RWPE2 (cell line): ENCODE data around the gene S100P.

Source experiments
- ATAC-seq: fragments of 200-7000 bp; cut with Tn5 transposase; 3 replicates; pipeline ENCODE4 v1.9.1; 2021; ENCODE audit warnings: low read depth
- DNase-seq: peaks from one replicate; pipeline ENCODE4 v3.0.0-alpha.2; 2020; ENCODE audit warnings: low spot score
- H3K27ac ChIP-seq: fragments of 450-650 bp; 2 replicates; pipeline ENCODE4 v1.5.1; 2017; ENCODE audit warnings: mild to moderate bottlenecking; ENCODE audit not compliant: poor library complexity, severe bottlenecking
- H3K27me3 ChIP-seq: fragments of 250-450 bp; sonication (Bioruptor Pico); 2 replicates; pipeline ENCODE4 v1.5.1; 2021; ENCODE audit warnings: mild to moderate bottlenecking, moderate library complexity; ENCODE audit not compliant: insufficient read depth, poor library complexity, severe bottlenecking
- H3K36me3 ChIP-seq: fragments of 250-450 bp; sonication (Bioruptor Pico); 2 replicates; pipeline ENCODE4 v1.5.1; 2020; ENCODE audit warnings: low read depth, mild to moderate bottlenecking, moderate library complexity
- H3K4me1 ChIP-seq: fragments of 250-450 bp; sonication (Bioruptor Pico); 2 replicates; pipeline ENCODE4 v1.5.1; 2021; ENCODE audit warnings: mild to moderate bottlenecking, moderate library complexity; ENCODE audit not compliant: insufficient read depth, poor library complexity, severe bottlenecking
- H3K4me3 ChIP-seq: fragments of 250-450 bp; sonication (Bioruptor Pico); 2 replicates; pipeline ENCODE4 v1.5.1; 2021; ENCODE audit warnings: mild to moderate bottlenecking, moderate library complexity; ENCODE audit not compliant: severe bottlenecking
- H3K9me3 ChIP-seq: fragments of 250-450 bp; sonication (Bioruptor Pico); 2 replicates; pipeline ENCODE4 v1.5.1; 2021; ENCODE audit warnings: mild to moderate bottlenecking, moderate library complexity; ENCODE audit not compliant: severe bottlenecking
- CTCF ChIP-seq: fragments of 450-650 bp; IDR thresholded peaks from one replicate; pipeline ENCODE4 v1.5.1; 2017; ENCODE audit warnings: mild to moderate bottlenecking, moderate library complexity; ENCODE audit not compliant: poor library complexity, severe bottlenecking

S100P gene

DNA sequence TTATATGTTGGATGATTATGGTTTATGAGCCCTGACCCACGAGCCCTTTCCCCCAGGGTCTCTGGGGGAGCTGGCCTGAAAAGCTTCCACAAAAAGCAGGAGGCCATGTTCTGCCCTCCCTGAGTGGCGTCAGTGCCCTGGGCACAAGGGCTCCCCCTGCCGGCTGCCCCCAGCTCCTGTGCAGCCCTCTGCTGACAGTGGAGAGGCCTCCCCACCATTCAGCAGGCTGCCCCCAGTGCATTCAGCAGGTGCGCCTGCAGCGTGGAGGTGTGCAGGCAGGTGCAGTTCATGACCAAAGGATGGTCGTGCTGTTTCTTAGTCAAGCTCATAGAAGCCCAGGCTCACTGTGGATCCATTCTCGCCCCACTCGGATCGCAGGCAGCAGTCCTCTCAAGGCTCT is 12.5 kb upstream of the S100P start:
- Histone ChIP-seq H3K27ac (no peak overlapping the region), H3K27me3 (no peaks in the 10 kb centered on the region), H3K9me3 (no peaks in the 10 kb centered on the region), H3K4me3 (no peak overlapping the region), H3K36me3 (peaks cover 11% of the 10 kb centered on the region), H3K4me1 (peaks cover 4% of the 10 kb centered on the region)
- no peak for DNase-seq
- TF ChIP-seq CTCF, result peak; percentile 42
- ATAC-seq, result no peak; the same call in 2 of the 3 replicates

DNA sequence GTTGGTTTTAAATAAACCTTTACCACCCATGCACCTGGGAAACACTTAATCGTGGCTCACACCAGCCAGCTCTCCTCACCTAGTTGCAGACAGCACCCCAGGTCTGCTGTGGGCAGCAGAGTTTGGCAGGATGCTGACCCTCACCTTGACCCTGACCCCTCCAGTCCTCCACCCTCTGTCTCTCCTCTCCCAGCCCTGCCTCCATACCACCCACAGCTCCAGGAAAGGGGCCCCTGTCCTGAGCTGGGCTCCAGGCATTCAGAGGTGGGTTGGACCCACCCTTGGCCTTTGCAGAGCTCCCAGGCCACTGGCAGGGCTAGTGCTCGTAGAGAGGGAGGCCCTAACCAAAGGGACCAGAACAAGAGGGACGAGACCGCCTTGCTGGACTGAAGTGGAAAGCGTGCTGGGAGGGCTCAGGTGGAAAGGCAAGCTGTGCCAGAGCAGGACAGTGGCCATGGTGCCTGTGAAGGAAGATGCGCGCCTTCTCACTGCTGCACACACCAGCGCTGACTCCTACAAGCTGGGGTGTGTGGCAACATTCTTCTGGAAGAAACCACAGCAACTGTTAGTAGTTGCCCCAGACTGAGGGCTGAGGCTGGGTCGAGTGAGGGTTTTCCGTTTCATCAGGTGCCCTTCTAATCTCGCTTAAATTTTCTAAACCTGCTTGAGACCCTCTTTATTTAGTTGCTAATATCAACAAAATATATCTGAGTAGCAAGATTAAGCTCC is 10.7 kb upstream of the S100P start:
- H3K27me3 ChIP-seq, result no peaks in the 10 kb centered on the region

DNA sequence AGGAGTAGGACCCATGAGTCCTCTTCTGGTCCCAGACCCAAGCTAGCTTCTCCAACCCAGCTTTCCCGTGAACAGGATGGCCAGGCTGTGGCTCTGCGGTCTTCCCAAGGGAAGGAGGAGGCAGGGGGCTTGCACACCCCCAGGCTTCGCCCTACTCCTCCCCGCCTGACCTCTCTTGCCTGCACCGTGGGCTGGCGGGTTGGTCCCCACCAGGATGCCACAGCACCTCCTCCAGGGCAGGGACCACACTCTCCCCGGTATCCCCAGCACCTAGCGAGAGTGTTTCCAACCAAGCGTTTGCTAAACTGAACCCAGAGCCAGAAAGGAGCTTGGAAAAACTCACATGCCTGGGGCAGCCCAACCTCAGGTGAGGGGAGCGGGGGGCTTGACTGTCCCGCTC is 9.0 kb upstream of the S100P start:
- DNase-seq (no peak), ATAC-seq (no peak)
- peaks cover 7% of the 10 kb centered on the region for H3K4me1 ChIP-seq
- H3K27me3 ChIP-seq, result no peaks in the 10 kb centered on the region
- H3K9me3 ChIP-seq, result no peaks in the 10 kb centered on the region
- H3K4me3 ChIP-seq, result no peak overlapping the region
- no peak for TF ChIP-seq CTCF
- no peaks in the 10 kb centered on the region for H3K36me3 ChIP-seq
- H3K27ac ChIP-seq, result no peak overlapping the region

More for the DNA sequence above, 10.7 kb upstream of the S100P start:
- DNase-seq (no peak), ATAC-seq (no peak)
- TF ChIP-seq CTCF, result no peak
- Histone ChIP-seq H3K36me3 (no peaks in the 10 kb centered on the region), H3K4me3 (no peak overlapping the region), H3K4me1 (no peaks in the 10 kb centered on the region), H3K9me3 (no peaks in the 10 kb centered on the region), H3K27ac (no peak overlapping the region)

GRCh38 chr4:6686104-6686787 is 7.4 kb upstream of the S100P start:
- Histone ChIP-seq H3K4me3 (no peak overlapping the region), H3K27ac (no peak overlapping the region), H3K27me3 (no peaks in the 10 kb centered on the region), H3K9me3 (no peaks in the 10 kb centered on the region), H3K36me3 (no peaks in the 10 kb centered on the region), H3K4me1 (peaks cover 7% of the 10 kb centered on the region)
- ATAC-seq (no peak), DNase-seq (no peak)
- TF ChIP-seq CTCF, result no peak
